HTERT RPE-1 (cell line): Measurements from ENCODE around the gene SDK2.

Experiments
- in situ Hi-C: fragments of 300-500 bp; cut with MboI; formaldehyde crosslinking; loops from 4 replicates; pipeline ENCODE4 v1.14.3; 2020; ENCODE audit warnings: low sequenced_read_pairs

SDK2 gene

DNA sequence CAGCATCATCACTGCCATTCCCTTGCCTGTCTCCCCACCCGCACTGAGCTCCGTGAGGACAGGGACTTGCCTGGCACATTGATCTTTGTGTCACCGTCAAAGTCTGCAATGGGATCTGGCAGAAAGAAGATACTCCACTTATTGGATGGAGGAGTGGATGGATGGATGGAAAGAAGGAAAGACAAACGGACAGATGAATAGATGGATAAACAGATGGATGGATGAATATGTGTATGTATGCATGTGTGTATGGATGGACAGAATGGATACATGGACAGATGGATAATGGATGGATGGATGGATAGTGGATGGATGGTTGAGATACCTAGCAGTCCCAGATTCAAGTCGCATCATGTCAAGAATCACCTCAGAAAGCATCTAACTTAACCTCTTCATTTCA lies 99.9 kb downstream of the SDK2 start:
- in situ Hi-C loops = no loop called here

GRCh38 chr17:73542323-73542722 lies 101.9 kb downstream of the SDK2 start:
- in situ Hi-C loops = no loop called here

GRCh38 chr17:73541561-73541981 lies 102.7 kb downstream of the SDK2 start:
- in situ Hi-C loops = no loop called here

DNA sequence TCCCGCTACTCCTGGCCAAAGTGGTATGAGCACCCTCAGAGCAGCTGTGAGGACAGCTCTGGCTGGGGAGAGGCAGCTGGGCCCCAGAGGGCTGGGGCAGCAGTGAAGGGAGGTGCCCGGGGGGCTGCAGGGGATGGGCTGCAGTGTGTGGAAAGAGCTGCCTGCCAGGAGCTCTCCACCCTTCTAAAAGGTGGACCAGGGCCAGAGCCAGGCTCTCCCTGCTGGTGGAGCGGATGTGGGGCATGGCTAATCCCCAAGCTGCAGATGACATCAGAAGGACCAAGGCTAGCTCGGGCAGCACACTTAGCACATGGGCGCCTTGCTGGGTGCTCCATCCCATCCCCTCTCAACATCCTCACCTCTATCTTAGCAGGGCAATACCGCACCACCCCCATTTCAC lies 103.1 kb downstream of the SDK2 start:
- in situ Hi-C loops = no loop called here

- in situ Hi-C loops = no loop called here
Observed at GRCh38 chr17:73539166-73539565, 105.1 kb downstream of the SDK2 start.

- in situ Hi-C loops = no loop called here
Observed at GRCh38 chr17:73538445-73538844, 105.8 kb downstream of the SDK2 start.

DNA sequence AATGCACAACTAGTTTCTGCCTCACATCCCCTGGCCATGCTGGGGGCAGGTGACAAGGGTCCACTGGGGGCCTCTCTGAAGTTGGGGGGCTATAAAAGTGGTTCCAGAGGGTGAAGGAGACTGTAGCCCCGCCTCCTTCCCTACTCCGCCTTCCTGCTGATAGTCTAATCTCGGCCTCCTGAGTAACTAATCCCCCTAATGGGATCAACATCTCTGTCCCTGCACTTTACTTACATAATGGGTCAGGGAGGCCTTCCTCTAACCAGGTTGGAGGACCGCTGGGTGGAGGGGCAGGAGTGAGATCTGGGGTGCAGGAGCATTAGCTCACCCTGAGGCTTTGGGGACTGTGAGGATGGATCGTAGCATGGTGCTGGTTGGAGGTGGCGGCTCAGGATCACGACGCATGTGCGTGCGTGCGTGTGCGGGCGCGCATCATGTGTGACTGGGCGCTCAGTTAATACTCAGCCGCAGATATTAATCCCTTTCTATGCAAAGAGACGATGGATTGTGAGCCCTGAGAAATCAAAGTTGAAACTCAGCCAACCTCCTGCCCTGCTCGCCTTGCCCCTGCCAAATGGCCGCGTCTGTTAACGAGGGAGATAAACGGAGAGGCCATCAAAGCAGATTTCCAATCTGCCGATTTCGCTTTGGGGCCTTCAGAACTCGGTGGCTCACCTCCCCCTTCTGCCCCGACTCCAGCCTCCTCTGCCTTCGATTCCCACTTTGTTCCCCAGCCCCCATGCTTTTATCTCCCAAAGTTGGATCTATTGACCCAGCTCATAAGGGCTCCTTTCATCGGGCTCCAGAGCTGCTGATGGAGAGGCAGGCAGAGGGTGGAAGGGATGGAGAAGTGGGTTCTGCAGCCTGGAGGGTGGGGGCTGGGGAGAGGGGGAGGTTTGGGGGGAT lies 107.3 kb downstream of the SDK2 start:
- in situ Hi-C loops = no loop called here

- in situ Hi-C loops = no loop called here
Observed at GRCh38 chr17:73535746-73536145, 108.5 kb downstream of the SDK2 start.

DNA sequence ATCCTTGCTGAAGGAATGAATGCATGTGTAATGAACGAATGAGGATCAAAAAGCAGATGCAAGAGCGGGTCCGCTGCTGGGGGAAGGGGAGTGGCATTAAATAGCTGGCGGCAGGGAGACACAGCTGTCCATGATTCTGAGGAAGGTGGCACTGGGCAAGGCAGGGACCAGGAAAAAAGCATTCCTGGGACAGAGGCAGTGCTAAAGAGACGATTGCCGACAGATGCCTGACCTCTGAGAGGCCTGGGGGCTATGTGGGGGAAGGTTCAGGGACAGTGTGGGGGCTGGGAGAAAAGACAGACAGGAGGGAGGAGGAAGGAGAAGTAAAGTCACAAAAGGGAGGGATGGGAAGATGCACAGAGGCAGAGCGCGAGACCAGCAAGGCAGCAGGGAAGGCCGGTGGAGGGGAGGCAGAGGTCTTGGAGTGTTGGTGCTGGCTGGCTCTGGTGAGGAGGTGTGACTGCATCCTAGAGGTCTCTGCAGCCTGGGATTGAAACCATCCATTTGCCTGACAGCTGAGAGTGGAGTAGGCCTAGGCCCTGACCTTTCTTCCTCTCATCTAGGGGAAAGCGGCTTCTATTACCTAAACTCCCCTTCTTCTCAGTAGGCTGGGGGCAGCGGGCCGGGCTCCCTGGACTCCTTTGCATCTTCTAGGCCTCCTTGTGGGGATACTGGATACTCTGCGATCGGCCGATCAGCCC lies 109.9 kb downstream of the SDK2 start:
- in situ Hi-C loops = no loop called here

- in situ Hi-C loops = no loop called here
Observed at GRCh38 chr17:73533781-73534180, 110.5 kb downstream of the SDK2 start.

GRCh38 chr17:73533127-73533526 lies 111.1 kb downstream of the SDK2 start:
- in situ Hi-C loops = no loop called here

DNA sequence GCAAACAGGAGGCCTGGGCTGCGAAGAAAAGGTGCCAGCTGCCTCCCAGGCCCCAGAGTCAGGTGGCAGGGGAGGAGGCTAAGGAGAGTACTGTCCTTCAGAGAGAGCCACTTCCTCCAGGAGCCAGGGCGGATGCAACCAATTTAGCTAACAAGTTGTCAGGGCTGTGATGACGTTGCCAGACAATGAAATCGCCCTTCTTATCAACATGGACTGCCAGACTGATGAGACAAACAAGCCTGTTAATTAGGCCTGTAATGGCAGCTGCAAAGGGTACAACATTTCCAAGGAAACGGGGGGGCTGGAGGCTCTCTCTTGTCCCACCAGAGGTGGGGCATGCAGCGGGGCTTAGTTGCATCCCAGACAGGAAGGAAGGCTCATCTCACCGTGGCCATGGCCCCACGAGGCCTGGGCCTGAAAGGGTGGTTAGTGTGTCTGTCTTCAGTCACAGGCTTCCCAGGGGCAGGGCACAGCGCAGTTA lies 111.8 kb downstream of the SDK2 start:
- in situ Hi-C loops = no loop called here

GRCh38 chr17:73531158-73531557 lies 113.1 kb downstream of the SDK2 start:
- in situ Hi-C loops = no loop called here

GRCh38 chr17:73528679-73529078 lies 115.6 kb downstream of the SDK2 start:
- in situ Hi-C loops = no loop called here

GRCh38 chr17:73526952-73527351 lies 117.3 kb downstream of the SDK2 start:
- in situ Hi-C loops = no loop called here

DNA sequence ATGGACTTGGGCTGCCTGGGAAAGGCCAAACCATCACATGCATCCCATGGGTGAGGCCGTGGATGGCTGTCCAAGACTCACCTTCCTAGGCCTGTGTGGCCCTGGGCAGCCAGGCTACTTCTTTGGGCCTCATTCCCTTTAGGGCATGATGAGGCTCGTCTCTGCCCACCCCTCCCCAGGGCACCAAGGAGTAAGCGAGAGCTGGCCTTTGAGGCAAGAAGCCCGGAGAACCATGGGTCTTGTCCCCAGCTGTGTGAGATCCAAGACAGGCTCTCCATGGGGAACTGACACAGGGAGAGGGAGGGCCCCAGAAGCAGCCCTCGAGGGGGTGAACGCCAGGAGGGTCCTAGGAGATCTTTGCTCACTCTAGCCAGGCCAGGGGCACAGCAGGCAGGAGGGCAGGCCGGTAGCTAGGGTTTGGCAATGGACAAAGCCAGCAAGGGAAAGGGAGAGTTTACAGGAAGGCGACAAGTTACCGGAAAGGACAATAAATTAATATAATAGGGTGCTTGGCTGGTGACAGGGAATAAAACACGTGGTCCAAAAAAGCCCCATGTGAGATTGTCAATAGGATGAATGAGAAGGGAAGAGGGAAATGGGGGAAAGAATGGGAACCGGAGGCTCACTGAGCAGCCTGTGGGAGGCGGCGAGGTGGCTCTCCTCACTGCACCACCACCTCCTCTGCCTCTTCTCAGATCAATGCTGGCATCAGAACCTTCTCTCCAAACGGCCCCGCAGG lies 119.1 kb downstream of the SDK2 start:
- in situ Hi-C loops = no loop called here

- in situ Hi-C loops = no loop called here
Observed at GRCh38 chr17:73522696-73523095, 121.5 kb downstream of the SDK2 start.

GRCh38 chr17:73522107-73522506 lies 122.1 kb downstream of the SDK2 start:
- in situ Hi-C loops = no loop called here

DNA sequence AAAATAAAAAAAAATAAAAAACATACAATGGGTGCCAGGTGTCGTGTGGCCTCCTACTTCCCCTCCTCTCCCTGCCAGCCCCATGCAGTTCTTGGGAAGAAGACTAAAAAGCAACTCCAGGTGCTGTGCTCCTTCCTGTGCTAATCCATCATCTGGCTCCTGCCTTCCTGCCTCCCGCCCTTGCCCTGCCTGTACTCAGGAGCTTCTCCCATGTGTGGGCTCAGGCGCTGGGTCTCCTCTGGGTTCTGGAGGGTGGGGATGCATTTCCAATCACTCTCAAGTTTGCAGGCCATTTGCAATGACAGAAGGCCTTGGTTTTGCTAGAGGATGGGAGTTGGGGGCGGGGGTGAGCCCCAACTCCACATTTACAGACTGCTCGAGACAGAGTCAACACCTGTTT lies 122.9 kb downstream of the SDK2 start:
- in situ Hi-C loops = no loop called here

DNA sequence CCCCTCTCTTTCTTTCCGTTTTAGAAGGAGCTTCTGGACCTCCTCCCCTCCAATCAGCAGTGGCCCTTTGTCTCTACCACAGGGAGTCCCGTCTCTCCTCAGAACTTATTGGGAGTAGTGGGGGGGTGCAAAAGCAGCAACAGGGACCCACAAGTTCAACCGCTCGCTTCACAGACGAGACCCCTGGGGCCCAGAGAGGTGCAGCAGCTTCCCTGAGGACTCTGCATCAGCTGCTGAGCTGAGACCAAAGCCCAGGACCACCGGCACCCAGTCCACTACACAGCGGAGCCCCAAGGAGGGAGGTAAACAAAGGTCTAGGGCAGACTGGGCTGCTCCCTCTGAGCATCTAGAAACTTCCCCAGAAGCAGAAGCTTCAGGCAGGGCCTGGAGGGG lies 123.9 kb downstream of the SDK2 start:
- in situ Hi-C loops = no loop called here

- in situ Hi-C loops = no loop called here
Observed at GRCh38 chr17:73519714-73520368, 124.4 kb downstream of the SDK2 start.
